ENCODE measurements around the gene ETHE1.

DNA sequence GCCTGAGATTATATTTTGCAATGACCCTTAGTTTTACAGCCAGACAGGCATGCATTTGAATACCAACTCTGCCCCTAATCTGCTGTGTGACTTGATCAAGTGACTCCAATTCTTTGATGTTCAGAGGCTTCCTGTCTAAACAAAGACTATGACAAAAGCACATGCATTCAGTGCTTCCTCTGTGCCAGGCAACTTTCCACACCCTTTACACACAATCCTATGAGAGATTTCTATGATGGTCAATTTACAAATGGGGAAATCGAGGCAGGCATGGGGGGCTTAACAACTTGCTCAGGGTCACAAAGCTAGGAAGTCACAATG, 57.9 kb downstream of the ETHE1 start:
- TF ChIP-seq, protein P1, sequence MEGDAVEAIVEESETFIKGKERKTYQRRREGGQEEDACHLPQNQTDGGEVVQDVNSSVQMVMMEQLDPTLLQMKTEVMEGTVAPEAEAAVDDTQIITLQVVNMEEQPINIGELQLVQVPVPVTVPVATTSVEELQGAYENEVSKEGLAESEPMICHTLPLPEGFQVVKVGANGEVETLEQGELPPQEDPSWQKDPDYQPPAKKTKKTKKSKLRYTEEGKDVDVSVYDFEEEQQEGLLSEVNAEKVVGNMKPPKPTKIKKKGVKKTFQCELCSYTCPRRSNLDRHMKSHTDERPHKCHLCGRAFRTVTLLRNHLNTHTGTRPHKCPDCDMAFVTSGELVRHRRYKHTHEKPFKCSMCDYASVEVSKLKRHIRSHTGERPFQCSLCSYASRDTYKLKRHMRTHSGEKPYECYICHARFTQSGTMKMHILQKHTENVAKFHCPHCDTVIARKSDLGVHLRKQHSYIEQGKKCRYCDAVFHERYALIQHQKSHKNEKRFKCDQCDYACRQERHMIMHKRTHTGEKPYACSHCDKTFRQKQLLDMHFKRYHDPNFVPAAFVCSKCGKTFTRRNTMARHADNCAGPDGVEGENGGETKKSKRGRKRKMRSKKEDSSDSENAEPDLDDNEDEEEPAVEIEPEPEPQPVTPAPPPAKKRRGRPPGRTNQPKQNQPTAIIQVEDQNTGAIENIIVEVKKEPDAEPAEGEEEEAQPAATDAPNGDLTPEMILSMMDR (IDR thresholded peaks at IDR 0.05) = no peak
- no peak for TF ChIP-seq RFX5 (IDR thresholded peaks at IDR 0.05)
- no peak for TF ChIP-seq SMC3 (IDR thresholded peaks at IDR 0.05)
- no peak for TF ChIP-seq HOXA7 (CRISPR knock-in tag; IDR thresholded peaks at IDR 0.05)
- no peak for TF ChIP-seq CEBPB (IDR thresholded peaks at IDR 0.05)
- no peak for TF ChIP-seq MAZ (IDR thresholded peaks at IDR 0.05; ENCODE audit: borderline replicate concordance, low read depth, low read length)
- TF ChIP-seq POLR2A (IDR thresholded peaks at IDR 0.05; ENCODE audit: low read length) = no peak
- TF ChIP-seq CHD2 (IDR thresholded peaks at IDR 0.05; ENCODE audit: low read length, partially characterized antibody) = no peak
- TF ChIP-seq, protein P2, sequence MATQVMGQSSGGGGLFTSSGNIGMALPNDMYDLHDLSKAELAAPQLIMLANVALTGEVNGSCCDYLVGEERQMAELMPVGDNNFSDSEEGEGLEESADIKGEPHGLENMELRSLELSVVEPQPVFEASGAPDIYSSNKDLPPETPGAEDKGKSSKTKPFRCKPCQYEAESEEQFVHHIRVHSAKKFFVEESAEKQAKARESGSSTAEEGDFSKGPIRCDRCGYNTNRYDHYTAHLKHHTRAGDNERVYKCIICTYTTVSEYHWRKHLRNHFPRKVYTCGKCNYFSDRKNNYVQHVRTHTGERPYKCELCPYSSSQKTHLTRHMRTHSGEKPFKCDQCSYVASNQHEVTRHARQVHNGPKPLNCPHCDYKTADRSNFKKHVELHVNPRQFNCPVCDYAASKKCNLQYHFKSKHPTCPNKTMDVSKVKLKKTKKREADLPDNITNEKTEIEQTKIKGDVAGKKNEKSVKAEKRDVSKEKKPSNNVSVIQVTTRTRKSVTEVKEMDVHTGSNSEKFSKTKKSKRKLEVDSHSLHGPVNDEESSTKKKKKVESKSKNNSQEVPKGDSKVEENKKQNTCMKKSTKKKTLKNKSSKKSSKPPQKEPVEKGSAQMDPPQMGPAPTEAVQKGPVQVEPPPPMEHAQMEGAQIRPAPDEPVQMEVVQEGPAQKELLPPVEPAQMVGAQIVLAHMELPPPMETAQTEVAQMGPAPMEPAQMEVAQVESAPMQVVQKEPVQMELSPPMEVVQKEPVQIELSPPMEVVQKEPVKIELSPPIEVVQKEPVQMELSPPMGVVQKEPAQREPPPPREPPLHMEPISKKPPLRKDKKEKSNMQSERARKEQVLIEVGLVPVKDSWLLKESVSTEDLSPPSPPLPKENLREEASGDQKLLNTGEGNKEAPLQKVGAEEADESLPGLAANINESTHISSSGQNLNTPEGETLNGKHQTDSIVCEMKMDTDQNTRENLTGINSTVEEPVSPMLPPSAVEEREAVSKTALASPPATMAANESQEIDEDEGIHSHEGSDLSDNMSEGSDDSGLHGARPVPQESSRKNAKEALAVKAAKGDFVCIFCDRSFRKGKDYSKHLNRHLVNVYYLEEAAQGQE (IDR thresholded peaks at IDR 0.05) = no peak
- TF ChIP-seq MYC (IDR thresholded peaks at IDR 0.05; ENCODE audit: borderline replicate concordance, low read length) = no peak
- no peak for TF ChIP-seq PHF8 (IDR thresholded peaks at IDR 0.05; ENCODE audit: borderline replicate concordance, low read depth)
